Measurements from ENCODE around the gene NLGN1.

Gene NLGN1

GRCh38 chr3:174061731-174062130 is 664.2 kb downstream of the NLGN1 start:
- no peak for TF ChIP-seq MYC (IDR thresholded peaks at IDR 0.05; ENCODE audit: low read depth, low read length)
- TF ChIP-seq, protein P1, sequence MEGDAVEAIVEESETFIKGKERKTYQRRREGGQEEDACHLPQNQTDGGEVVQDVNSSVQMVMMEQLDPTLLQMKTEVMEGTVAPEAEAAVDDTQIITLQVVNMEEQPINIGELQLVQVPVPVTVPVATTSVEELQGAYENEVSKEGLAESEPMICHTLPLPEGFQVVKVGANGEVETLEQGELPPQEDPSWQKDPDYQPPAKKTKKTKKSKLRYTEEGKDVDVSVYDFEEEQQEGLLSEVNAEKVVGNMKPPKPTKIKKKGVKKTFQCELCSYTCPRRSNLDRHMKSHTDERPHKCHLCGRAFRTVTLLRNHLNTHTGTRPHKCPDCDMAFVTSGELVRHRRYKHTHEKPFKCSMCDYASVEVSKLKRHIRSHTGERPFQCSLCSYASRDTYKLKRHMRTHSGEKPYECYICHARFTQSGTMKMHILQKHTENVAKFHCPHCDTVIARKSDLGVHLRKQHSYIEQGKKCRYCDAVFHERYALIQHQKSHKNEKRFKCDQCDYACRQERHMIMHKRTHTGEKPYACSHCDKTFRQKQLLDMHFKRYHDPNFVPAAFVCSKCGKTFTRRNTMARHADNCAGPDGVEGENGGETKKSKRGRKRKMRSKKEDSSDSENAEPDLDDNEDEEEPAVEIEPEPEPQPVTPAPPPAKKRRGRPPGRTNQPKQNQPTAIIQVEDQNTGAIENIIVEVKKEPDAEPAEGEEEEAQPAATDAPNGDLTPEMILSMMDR (IDR thresholded peaks at IDR 0.05; ENCODE audit: low read depth, low read length): no peak
- TF ChIP-seq POLR2A (IDR thresholded peaks at IDR 0.05; ENCODE audit: extremely low read depth, insufficient read length): no peak
- TF ChIP-seq MAX (IDR thresholded peaks at IDR 0.05; ENCODE audit: low read depth, low read length): no peak
- DNase-seq (ENCODE audit: low read depth): no peak
- no peak overlapping the region for H3K4me3 ChIP-seq (ENCODE audit: low read depth, low read length)

DNA sequence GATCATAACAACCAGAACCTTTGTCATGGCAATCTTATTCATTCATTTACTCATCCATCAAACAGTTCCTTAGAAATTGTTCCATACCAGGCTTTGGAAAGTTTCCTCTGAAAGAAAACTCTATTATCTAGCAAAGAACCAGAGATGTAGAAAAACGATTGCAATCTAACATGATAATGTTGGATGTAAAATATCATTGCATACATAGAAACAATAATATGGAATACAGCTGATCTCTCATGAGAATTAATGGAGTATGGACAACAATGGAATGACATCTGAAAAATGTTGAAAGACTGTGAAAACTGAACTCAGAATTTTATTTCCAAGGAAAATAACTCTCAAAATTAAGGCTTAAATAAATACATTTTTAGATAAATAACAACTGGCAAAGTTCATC is 665.4 kb downstream of the NLGN1 start:
- DNase-seq (ENCODE audit: low read depth): no peak
- no peak for TF ChIP-seq POLR2A (IDR thresholded peaks at IDR 0.05; ENCODE audit: extremely low read depth, insufficient read length)
- no peak for TF ChIP-seq MAX (IDR thresholded peaks at IDR 0.05; ENCODE audit: low read depth, low read length)
- TF ChIP-seq MYC (IDR thresholded peaks at IDR 0.05; ENCODE audit: low read depth, low read length): no peak
- H3K4me3 ChIP-seq (ENCODE audit: low read depth, low read length): no peak overlapping the region

- no peak for DNase-seq (ENCODE audit: low read depth)
- TF ChIP-seq POLR2A (IDR thresholded peaks at IDR 0.05; ENCODE audit: extremely low read depth, insufficient read length): no peak
- TF ChIP-seq, protein P1 (IDR thresholded peaks at IDR 0.05; ENCODE audit: low read depth, low read length): no peak
- TF ChIP-seq MYC (IDR thresholded peaks at IDR 0.05; ENCODE audit: low read depth, low read length): no peak
- TF ChIP-seq MAX (IDR thresholded peaks at IDR 0.05; ENCODE audit: low read depth, low read length): no peak
- H3K4me3 ChIP-seq (ENCODE audit: low read depth, low read length): no peak overlapping the region
Measured at GRCh38 chr3:174068035-174068434, 670.5 kb downstream of the NLGN1 start.

GRCh38 chr3:174072675-174073074 is 675.1 kb downstream of the NLGN1 start:
- no peak overlapping the region for H3K4me3 ChIP-seq (ENCODE audit: low read depth, low read length)
- TF ChIP-seq, protein P1 (IDR thresholded peaks at IDR 0.05; ENCODE audit: low read depth, low read length): no peak
- TF ChIP-seq MAX (IDR thresholded peaks at IDR 0.05; ENCODE audit: low read depth, low read length) (no peak), MYC (IDR thresholded peaks at IDR 0.05; ENCODE audit: low read depth, low read length) (no peak), POLR2A (IDR thresholded peaks at IDR 0.05; ENCODE audit: extremely low read depth, insufficient read length) (no peak)
- DNase-seq (ENCODE audit: low read depth): peak; percentile 3

- H3K4me3 ChIP-seq (ENCODE audit: low read depth, low read length): no peak overlapping the region
- DNase-seq (ENCODE audit: low read depth): no peak
- TF ChIP-seq MYC (IDR thresholded peaks at IDR 0.05; ENCODE audit: low read depth, low read length) (no peak), POLR2A (IDR thresholded peaks at IDR 0.05; ENCODE audit: extremely low read depth, insufficient read length) (no peak), MAX (IDR thresholded peaks at IDR 0.05; ENCODE audit: low read depth, low read length) (no peak)
- TF ChIP-seq, protein P1 (IDR thresholded peaks at IDR 0.05; ENCODE audit: low read depth, low read length): no peak
Measured at GRCh38 chr3:174083706-174084105, 686.2 kb downstream of the NLGN1 start.

DNA sequence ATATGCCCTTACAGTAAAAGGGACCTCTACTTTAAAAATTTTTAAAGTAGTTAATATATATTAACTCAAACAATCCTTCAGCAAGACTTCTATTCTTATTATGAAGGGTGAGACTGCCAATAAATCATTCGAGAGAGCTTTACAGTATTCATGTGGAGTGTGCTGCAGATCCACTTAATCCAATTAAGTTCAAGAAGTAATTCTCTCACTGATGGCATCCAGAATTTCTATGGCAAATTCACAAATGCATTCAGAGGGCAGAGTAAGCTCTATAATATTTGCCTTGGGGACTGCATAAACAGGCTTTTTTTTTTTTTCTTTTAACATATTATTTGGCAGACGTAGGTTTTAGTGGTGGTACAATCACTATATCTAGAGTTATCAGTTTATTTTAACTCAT is 692.0 kb downstream of the NLGN1 start:
- no peak for DNase-seq (ENCODE audit: low read depth)
- TF ChIP-seq POLR2A (IDR thresholded peaks at IDR 0.05; ENCODE audit: extremely low read depth, insufficient read length) (no peak), MAX (IDR thresholded peaks at IDR 0.05; ENCODE audit: low read depth, low read length) (no peak), MYC (IDR thresholded peaks at IDR 0.05; ENCODE audit: low read depth, low read length) (no peak)
- TF ChIP-seq, protein P1 (IDR thresholded peaks at IDR 0.05; ENCODE audit: low read depth, low read length): no peak
- no peak overlapping the region for H3K4me3 ChIP-seq (ENCODE audit: low read depth, low read length)

Data from NB4 (cell line).